Activated CD8-positive, alpha-beta memory T cell treated with anti-CD3 and anti-CD28 coated beads, Interleukin-2, amount 50 U/mL, for 1 hour (primary cell): ENCODE data around the gene SPAG7.

Experiments used
- DNase-seq: peaks from one replicate; pipeline ENCODE4 v3.0.0-alpha.2; 2020; ENCODE audit errors: extremely low read depth

SPAG7 gene

GRCh38 chr17:4974115-4974670 lies 6.6 kb upstream of the SPAG7 start:
- DNase-seq: no peak

- no peak for DNase-seq
Observed at GRCh38 chr17:4973256-4974114, 5.9 kb upstream of the SPAG7 start.

GRCh38 chr17:4972752-4973151 lies 5.1 kb upstream of the SPAG7 start:
- no peak for DNase-seq

- DNase-seq: no peak
Observed at GRCh38 chr17:4972322-4972721, 4.7 kb upstream of the SPAG7 start.

- DNase-seq: no peak
Observed at GRCh38 chr17:4971826-4972225, 4.2 kb upstream of the SPAG7 start.

GRCh38 chr17:4970273-4970672 lies 2.7 kb upstream of the SPAG7 start:
- DNase-seq: no peak

GRCh38 chr17:4969551-4970173 lies 2.0 kb upstream of the SPAG7 start:
- DNase-seq: no peak

GRCh38 chr17:4969047-4969550 lies 1.5 kb upstream of the SPAG7 start:
- DNase-seq: no peak

GRCh38 chr17:4968486-4969046 lies 949 bp upstream of the SPAG7 start:
- no peak for DNase-seq

GRCh38 chr17:4966844-4967538 lies 626 bp downstream of the SPAG7 start:
- DNase-seq: peak; percentile 95

- no peak for DNase-seq
Observed at GRCh38 chr17:4965311-4965986, 2.2 kb downstream of the SPAG7 start.

GRCh38 chr17:4960279-4960922 lies 7.2 kb downstream of the SPAG7 start:
- DNase-seq: no peak

- no peak for DNase-seq
Observed at GRCh38 chr17:4959261-4959965, 8.2 kb downstream of the SPAG7 start.

GRCh38 chr17:4958102-4958501 lies 9.5 kb downstream of the SPAG7 start:
- DNase-seq: no peak

- no peak for DNase-seq
Observed at GRCh38 chr17:4956493-4957061, 11.0 kb downstream of the SPAG7 start.

GRCh38 chr17:4955091-4955490 lies 12.5 kb downstream of the SPAG7 start:
- no peak for DNase-seq

- no peak for DNase-seq
Observed at GRCh38 chr17:4953451-4953961, 14.1 kb downstream of the SPAG7 start.

GRCh38 chr17:4951486-4951885 lies 16.1 kb downstream of the SPAG7 start:
- DNase-seq: no peak

- DNase-seq: no peak
Observed at GRCh38 chr17:4950746-4951204, 16.8 kb downstream of the SPAG7 start, which contains the start of gene ENO3. TSS of gene ENO3 (plus strand) at chr17:4951119. CDS start at chr17:4951830, 711 bp downstream.
